Heart right ventricle (tissue), 16 donors: ENCODE measurements around the gene CLSTN2. TPM values are rescaled to one million over a fixed set of nuclear protein-coding genes. Genes with fewer than 3 reads are reported as not detected.
A peak's percentile ranks its signal among the peaks of the same experiment; 100 is the strongest.

Experiments
- ATAC-seq, 8 donors: fragments of 200-7000 bp; cut with Tn5 transposase; one replicate each; pipeline ENCODE4 v1.9.1; 2020; ENCODE audit warnings: mild to moderate bottlenecking in 8 of 8, moderate library complexity in 8 of 8, moderate number of reproducible peaks in 1 of 8
- DNase-seq, 2 donors: peaks; one replicate each; pipeline ENCODE4 v3.0.0-alpha.2; 2020
- H3K27ac ChIP-seq, 10 donors: fragments of 200-600 bp; sonication (generic) in 2 of 10; one replicate each; pipeline versions ENCODE4 v1.5.0 to v1.8.0; 2020 to 2022; ENCODE audit warnings: mild to moderate bottlenecking in 3 of 10
- H3K27me3 ChIP-seq, 7 donors: fragments of 200-600 bp; one replicate each; pipeline ENCODE4 v1.8.0; 2021 to 2022; ENCODE audit warnings: mild to moderate bottlenecking in 2 of 7
- H3K36me3 ChIP-seq, 9 donors: fragments of 200-600 bp; sonication (generic) in 1 of 9; one replicate each; pipeline versions ENCODE4 v1.5.0 to v1.8.0; 2020 to 2022; ENCODE audit warnings: mild to moderate bottlenecking in 2 of 9
- H3K4me1 ChIP-seq, 9 donors: fragments of 200-600 bp; sonication (generic) in 1 of 9; one replicate each; pipeline versions ENCODE4 v1.5.0 to v1.8.0; 2020 to 2022; ENCODE audit warnings: mild to moderate bottlenecking in 4 of 9
- H3K4me3 ChIP-seq, 10 donors: fragments of 200-600 bp; sonication (generic) in 2 of 10; one replicate each; pipeline versions ENCODE4 v1.5.0 to v1.8.0; 2020 to 2022; ENCODE audit warnings: mild to moderate bottlenecking in 7 of 10, moderate library complexity in 2 of 10
- H3K9me3 ChIP-seq, 11 donors: fragments of 200-600 bp in 10 of 11; sonication (generic) in 2 of 11; one replicate each; pipeline versions ENCODE4 v1.5.0 to v1.8.0; 2013 to 2022; ENCODE audit warnings: mild to moderate bottlenecking in 2 of 11, control low read depth in 1 of 11, moderate library complexity in 1 of 11
- WGBS, 2 donors: extraction: QIAGEN DNeasy Blood & Tissue Kit; methylation state at CpG; one replicate each; pipeline ENCODE4 v1.1.7; 2013; ENCODE audit warnings: inconsistent platforms in 1 of 2; 5-methylcytosine and 5-hydroxymethylcytosine counted together
- intact Hi-C, 10 donors: fragments of 100-400 bp; cut with DNase I; formaldehyde crosslinking; loops; one replicate each; pipeline versions ENCODE4 v1.11.1 to v1.14.2; 2022
- polyA plus RNA-seq, 2 donors: library from polyadenylated mRNA; stranded (reverse); fragments of 200-250 nt; gene quantifications; one replicate each; pipeline ENCODE4 v1.2.3, GENCODE V29; 2013
- total RNA-seq, 10 donors: library from RNA; stranded (reverse); fragmentation: NEBNext Ultra II Directional in 3 of 10; extraction: Animal tissue kit (Norgen Biotek cat#: 25700) in 3 of 10; gene quantifications; one replicate each; pipeline versions ENCODE4 v1.2.1 to v1.2.4, GENCODE V29; 2021 to 2023
- TF ChIP-seq, protein P1 (sequence below), 9 donors: fragments of 200-600 bp; sonication (generic) in 2 of 9; IDR thresholded peaks; one replicate each; pipeline versions ENCODE4 v1.5.0 to v1.8.0; 2021 to 2022; ENCODE audit warnings: antibody characterized with exemption in 9 of 9, mild to moderate bottlenecking in 5 of 9, moderate library complexity in 1 of 9
- donor health status: Arrhythmogenic right ventricular cardiomyopathy.
- donor health status: ischemic (EF 13 %, LVEDD 7.1; RV severe dilation, severe dysfunction).
- donor health status: healthy with polysubstance abuse.
- donor health status: DM: no; HTN: yes; CAD: no.
- donor health status: DM: no; HTN: no; CAD: no.
- donor health status: ischemic (EF 25% LVEDD 6.9; RV normal size, moderate dysfunction).
- donor health status: ischemic (EF 25% LVEDD 5.7; RV mildly dilated, moderate dysfunction).
- donor health status: healthy.
- donor health status: DM: yes; HTN: yes; CAD: no.
- donor health status: Ischemic cardiomyopathy.
- donor health status: ischemic (EF 35%, LVEDD 5.7; RV mildly dilated, moderate dysfunction).
- donor health status: nonischemic (EF 11% LVEDD 7.7; RV severe dilation, severe dysfunction).
- donor health status: DM: yes; HTN: yes; CAD: no.
- donor health status: PGD.
- donor health status: ischemic (EF 29% LVEDD 5.4; RV normal size, mild dysfunction).
- donor health status: nonischemic (EF 23%, LVEDD 6.1; RV moderate dilation, normal function).

CLSTN2 gene
- total and polyA plus RNA-seq, 12 donors: 0.57 to 10.7 (median 4.4) TPM

GRCh38 chr3:140303875-140304274, 368.9 kb downstream of the CLSTN2 start:
- no peak overlapping the region for H3K4me3 ChIP-seq
- WGBS, 2 donors: 89 to 95% methylated on average over 2 of the region's 2 CpGs
- no peak overlapping the region for H3K27ac ChIP-seq
- ATAC-seq (no peak), DNase-seq (no peak)
- H3K27me3 ChIP-seq: no peaks in the 10 kb centered on the region
- intact Hi-C loops: no loop called here
- H3K4me1 ChIP-seq: peaks cover 0 to 6% (median 0%) of the 10 kb centered on the region in 9 donors
- H3K9me3 ChIP-seq: no peaks in the 10 kb centered on the region
- no peaks in the 10 kb centered on the region for H3K36me3 ChIP-seq
- TF ChIP-seq, protein P1, sequence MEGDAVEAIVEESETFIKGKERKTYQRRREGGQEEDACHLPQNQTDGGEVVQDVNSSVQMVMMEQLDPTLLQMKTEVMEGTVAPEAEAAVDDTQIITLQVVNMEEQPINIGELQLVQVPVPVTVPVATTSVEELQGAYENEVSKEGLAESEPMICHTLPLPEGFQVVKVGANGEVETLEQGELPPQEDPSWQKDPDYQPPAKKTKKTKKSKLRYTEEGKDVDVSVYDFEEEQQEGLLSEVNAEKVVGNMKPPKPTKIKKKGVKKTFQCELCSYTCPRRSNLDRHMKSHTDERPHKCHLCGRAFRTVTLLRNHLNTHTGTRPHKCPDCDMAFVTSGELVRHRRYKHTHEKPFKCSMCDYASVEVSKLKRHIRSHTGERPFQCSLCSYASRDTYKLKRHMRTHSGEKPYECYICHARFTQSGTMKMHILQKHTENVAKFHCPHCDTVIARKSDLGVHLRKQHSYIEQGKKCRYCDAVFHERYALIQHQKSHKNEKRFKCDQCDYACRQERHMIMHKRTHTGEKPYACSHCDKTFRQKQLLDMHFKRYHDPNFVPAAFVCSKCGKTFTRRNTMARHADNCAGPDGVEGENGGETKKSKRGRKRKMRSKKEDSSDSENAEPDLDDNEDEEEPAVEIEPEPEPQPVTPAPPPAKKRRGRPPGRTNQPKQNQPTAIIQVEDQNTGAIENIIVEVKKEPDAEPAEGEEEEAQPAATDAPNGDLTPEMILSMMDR (IDR thresholded peaks at IDR 0.05): no peak

- DNase-seq: no peak
- Histone ChIP-seq H3K9me3 (no peaks in the 10 kb centered on the region), H3K27me3 (no peaks in the 10 kb centered on the region), H3K4me3 (no peak overlapping the region), H3K27ac (no peak overlapping the region), H3K36me3 (no peaks in the 10 kb centered on the region), H3K4me1 (peaks cover 0 to 6% (median 0%) of the 10 kb centered on the region in 9 donors)
- intact Hi-C loops: no loop called here
- TF ChIP-seq, protein P1 (IDR thresholded peaks at IDR 0.05): no peak
- ATAC-seq: peak in 2 of 8 donors; percentile 20 to 29
- WGBS, 2 donors: 53 to 65% methylated on average over 2 of the region's 2 CpGs
Measured at GRCh38 chr3:140308535-140308934, 373.6 kb downstream of the CLSTN2 start.

- 88 to 90% methylated on average over 5 of the region's 5 CpGs for WGBS, 2 donors
- intact Hi-C loops: no loop called here
- H3K27me3 ChIP-seq: peaks cover 0 to 4% (median 0%) of the 10 kb centered on the region in 7 donors
- no peaks in the 10 kb centered on the region for H3K9me3 ChIP-seq
- peaks cover 0 to 6% (median 0%) of the 10 kb centered on the region in 9 donors for H3K4me1 ChIP-seq
- no peak overlapping the region for H3K27ac ChIP-seq
- ATAC-seq: no peak
- TF ChIP-seq, protein P1 (IDR thresholded peaks at IDR 0.05): no peak
- no peak for DNase-seq
- no peak overlapping the region for H3K4me3 ChIP-seq
- no peaks in the 10 kb centered on the region for H3K36me3 ChIP-seq
Measured at GRCh38 chr3:140311428-140311827, 376.4 kb downstream of the CLSTN2 start.

DNA sequence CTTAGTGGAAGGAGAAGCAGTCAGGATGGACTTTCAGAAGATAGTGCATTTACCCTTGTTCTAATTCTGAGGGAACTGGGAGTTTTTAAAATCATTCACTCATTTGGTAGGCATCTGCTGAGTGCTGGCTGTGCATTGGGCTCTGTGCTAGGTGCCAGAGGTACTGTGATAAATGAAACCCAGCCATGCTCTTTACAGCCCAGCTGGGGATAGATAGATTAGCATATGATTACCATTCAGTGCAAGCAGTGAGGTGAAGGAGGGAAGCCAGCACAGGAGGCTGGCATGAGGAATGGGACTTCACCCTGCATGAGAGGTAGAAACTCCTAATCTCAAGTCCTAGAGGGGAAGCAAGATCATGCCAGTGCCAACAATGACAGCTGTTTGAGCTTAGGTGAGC, 381.0 kb downstream of the CLSTN2 start:
- Histone ChIP-seq H3K27ac (no peak overlapping the region), H3K9me3 (no peaks in the 10 kb centered on the region), H3K27me3 (peaks cover 0 to 7% (median 3%) of the 10 kb centered on the region in 7 donors), H3K36me3 (no peaks in the 10 kb centered on the region), H3K4me1 (no peaks in the 10 kb centered on the region), H3K4me3 (no peak overlapping the region)
- intact Hi-C loops: no loop called here
- TF ChIP-seq, protein P1 (IDR thresholded peaks at IDR 0.05): no peak
- ATAC-seq: no peak
- no peak for DNase-seq
